OCI-LY3 (cell line): ENCODE results near the gene TBX2.

Experiments used
- H2AFZ ChIP-seq: fragments of 200-600, 300-600 bp; shearing (Covaris generic); 2 replicates; pipeline ENCODE4 v1.6.0; 2014; ENCODE audit warnings: antibody characterized with exemption, low read depth, low read length
- H3K27ac ChIP-seq: fragments of 200-600, 300-600 bp; sonication (generic); 2 replicates; pipeline ENCODE4 v1.5.1; 2014; ENCODE audit warnings: mild to moderate bottlenecking, low read length, moderate library complexity, mixed read lengths
- H3K27me3 ChIP-seq: fragments of 200-600, 300-600 bp; sonication (generic); 2 replicates; pipeline ENCODE4 v1.6.1; 2014; ENCODE audit warnings: low read depth, low read length, mixed read lengths
- H3K36me3 ChIP-seq: fragments of 200-600, 300-600 bp; sonication (generic); replicated peaks from 2 replicates; pipeline ENCODE3; 2014; ENCODE audit warnings: low read depth, low read length, mixed read lengths
- H3K4me1 ChIP-seq: fragments of 300-600, 200-600 bp; sonication (generic); 2 replicates; pipeline ENCODE4 v1.6.1; 2014; ENCODE audit warnings: low read length, mixed read lengths
- H3K4me2 ChIP-seq: fragments of 200-600, 300-600 bp; sonication (generic); 2 replicates; pipeline ENCODE4 v1.6.1; 2014; ENCODE audit warnings: low read length, mixed read lengths
- H3K4me3 ChIP-seq: fragments of 300-600, 200-600 bp; sonication (generic); 2 replicates; pipeline ENCODE4 v1.5.1; 2014; ENCODE audit warnings: antibody characterized with exemption, mild to moderate bottlenecking, low read length, moderate library complexity
- H3K79me2 ChIP-seq: fragments of 300-600, 200-600 bp; shearing (Covaris generic); 2 replicates; pipeline ENCODE4 v1.6.1; 2014; ENCODE audit warnings: mild to moderate bottlenecking, low read length, mixed read lengths
- H3K9ac ChIP-seq: fragments of 300-600, 200-600 bp; shearing (Covaris generic); 2 replicates; pipeline ENCODE4 v1.6.0; 2014; ENCODE audit warnings: mild to moderate bottlenecking, low read length, moderate library complexity
- H3K9me3 ChIP-seq: fragments of 200-600, 300-600 bp; shearing (Covaris generic); 2 replicates; pipeline ENCODE4 v1.6.1; 2014; ENCODE audit warnings: low read length, mixed read lengths; ENCODE audit not compliant: insufficient read depth
- H4K20me1 ChIP-seq: fragments of 200-600, 300-600 bp; sonication (generic); 2 replicates; pipeline ENCODE4 v1.6.1; 2016; ENCODE audit warnings: low read length, mixed read lengths; ENCODE audit not compliant: insufficient read depth
- CTCF ChIP-seq: fragments of 200-600, 300-600 bp; sonication (generic); IDR thresholded peaks from 2 replicates; pipeline ENCODE4 v1.5.1; 2014; ENCODE audit warnings: antibody characterized with exemption, low read length, low read depth
- EZH2phosphoT487 ChIP-seq: fragments of 200-600 bp; shearing (Covaris generic); IDR thresholded peaks from 2 replicates; pipeline ENCODE4 v1.6.1; 2018; ENCODE audit warnings: antibody characterized with exemption, mixed run types, low read depth

TBX2 gene

GRCh38 chr17:61364463-61364846 is 35.2 kb upstream of the TBX2 start:
- H3K9ac ChIP-seq, result no peak overlapping the region
- no peak overlapping the region for H3K4me2 ChIP-seq
- peaks cover 8% of the 10 kb centered on the region; the same call in 1 of the 2 replicates for H3K27me3 ChIP-seq
- H3K4me3 ChIP-seq, result no peak overlapping the region
- H3K27ac ChIP-seq, result no peak overlapping the region
- H3K4me1 ChIP-seq, result no peaks in the 10 kb centered on the region
- no peaks in the 10 kb centered on the region for H3K9me3 ChIP-seq
- no peaks in the 10 kb centered on the region for H3K36me3 ChIP-seq
- H2AFZ ChIP-seq, result no peak overlapping the region
- no peaks in the 10 kb centered on the region for H4K20me1 ChIP-seq
- no peaks in the 10 kb centered on the region for H3K79me2 ChIP-seq
- no peak for TF ChIP-seq CTCF
- no peak for TF ChIP-seq EZH2phosphoT487

GRCh38 chr17:61366076-61366714 is 33.4 kb upstream of the TBX2 start:
- Histone ChIP-seq H4K20me1 (no peaks in the 10 kb centered on the region), H3K4me2 (no peak overlapping the region), H2AFZ (no peak overlapping the region), H3K4me1 (no peaks in the 10 kb centered on the region), H3K27me3 (peaks cover 8% of the 10 kb centered on the region; the same call in 1 of the 2 replicates), H3K9me3 (no peaks in the 10 kb centered on the region), H3K36me3 (no peaks in the 10 kb centered on the region), H3K9ac (no peak overlapping the region), H3K79me2 (no peaks in the 10 kb centered on the region), H3K4me3 (no peak overlapping the region), H3K27ac (no peak overlapping the region)
- TF ChIP-seq EZH2phosphoT487 (no peak), CTCF (no peak)

- H3K4me3 ChIP-seq, result no peak overlapping the region
These were observed 32.8 kb upstream of the TBX2 start for GRCh38 chr17:61366715-61367413.

GRCh38 chr17:61368049-61368831 is 31.4 kb upstream of the TBX2 start:
- TF ChIP-seq CTCF, result no peak
- no peak for TF ChIP-seq EZH2phosphoT487
- H3K9ac ChIP-seq, result no peak overlapping the region
- no peak overlapping the region for H3K4me3 ChIP-seq
- H3K79me2 ChIP-seq, result no peaks in the 10 kb centered on the region
- H3K9me3 ChIP-seq, result no peaks in the 10 kb centered on the region
- H2AFZ ChIP-seq, result no peak overlapping the region
- H3K27ac ChIP-seq, result no peak overlapping the region
- no peak overlapping the region for H3K4me2 ChIP-seq
- H3K27me3 ChIP-seq, result no peaks in the 10 kb centered on the region
- no peaks in the 10 kb centered on the region for H3K36me3 ChIP-seq
- no peaks in the 10 kb centered on the region for H4K20me1 ChIP-seq
- H3K4me1 ChIP-seq, result no peaks in the 10 kb centered on the region

More at GRCh38 chr17:61366715-61367413, 32.8 kb upstream of the TBX2 start:
- Histone ChIP-seq H3K27me3 (peaks cover 6% of the 10 kb centered on the region; the same call in 1 of the 2 replicates), H3K27ac (no peak overlapping the region), H4K20me1 (no peaks in the 10 kb centered on the region), H2AFZ (no peak overlapping the region), H3K4me1 (no peaks in the 10 kb centered on the region), H3K79me2 (no peaks in the 10 kb centered on the region), H3K36me3 (no peaks in the 10 kb centered on the region), H3K9ac (no peak overlapping the region), H3K9me3 (no peaks in the 10 kb centered on the region), H3K4me2 (no peak overlapping the region)
- TF ChIP-seq EZH2phosphoT487, result no peak
